Measurements from ENCODE around the gene BRPF1.

The BRPF1 gene

GRCh38 chr3:9786825-9787669 lies 55.5 kb downstream of the BRPF1 start:
- no peak for DNase-seq (ENCODE audit: low read depth)

- no peak for DNase-seq (ENCODE audit: low read depth)
These were observed 56.2 kb downstream of the BRPF1 start for GRCh38 chr3:9787714-9788113.

- no peak for DNase-seq (ENCODE audit: low read depth)
These were observed 59.6 kb downstream of the BRPF1 start for GRCh38 chr3:9791127-9791526.

- DNase-seq (ENCODE audit: low read depth): no peak
These were observed 60.4 kb downstream of the BRPF1 start for GRCh38 chr3:9791790-9792404.

- DNase-seq (ENCODE audit: low read depth): peak; percentile 94
These were observed 61.0 kb downstream of the BRPF1 start, which contains the start of the genes ARPC4 and TADA3 for GRCh38 chr3:9792405-9793160. Gene ARPC4, plus strand, starts transcription at chr3:9793082. Its CDS starts 40 bp downstream, at chr3:9793122. Gene TADA3, minus strand, starts transcription at chr3:9792473. Its CDS starts 1,007 bp downstream, at chr3:9791466.

- no peak for DNase-seq (ENCODE audit: low read depth)
These were observed 61.7 kb downstream of the BRPF1 start for GRCh38 chr3:9793161-9793781.

GRCh38 chr3:9794400-9794799 lies 62.9 kb downstream of the BRPF1 start:
- no peak for DNase-seq (ENCODE audit: low read depth)

GRCh38 chr3:9795207-9795606 lies 63.7 kb downstream of the BRPF1 start:
- DNase-seq (ENCODE audit: low read depth): no peak

GRCh38 chr3:9797196-9797945 lies 65.8 kb downstream of the BRPF1 start:
- DNase-seq (ENCODE audit: low read depth): no peak
